GM19372 (cell line): Measurements from ENCODE around the gene DOCK10.
A peak's percentile ranks its signal among the peaks of the same experiment; 100 is the strongest.

ENCODE experiments used
- ATAC-seq: cut with Tn5 transposase; IDR thresholded peaks from one replicate; pipeline ENCODE4 v1.9.1; 2021; ENCODE audit warnings: mild to moderate bottlenecking, low read depth, moderate library complexity; ENCODE audit not compliant: unreplicated experiment

DOCK10 gene

DNA sequence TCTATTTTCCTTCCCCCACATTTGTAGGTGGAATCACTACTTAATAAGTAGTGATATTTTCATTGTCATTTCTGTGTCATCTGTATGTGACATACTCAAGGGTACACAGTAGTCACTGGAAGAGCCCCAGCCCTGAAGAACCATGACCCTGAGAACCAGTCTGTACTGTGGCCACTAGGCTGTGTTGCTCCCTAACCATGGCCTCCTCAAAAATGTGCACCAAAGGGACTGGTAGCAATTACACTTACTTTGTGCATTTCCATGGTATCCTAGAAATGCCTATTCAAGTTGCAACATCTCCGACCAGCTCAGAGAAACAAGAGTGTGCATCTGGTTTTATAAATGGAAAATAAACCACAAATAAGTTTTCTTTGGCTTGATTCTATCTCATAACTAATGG, 155.1 kb downstream of the DOCK10 start:
- ATAC-seq = peak; percentile 45

DNA sequence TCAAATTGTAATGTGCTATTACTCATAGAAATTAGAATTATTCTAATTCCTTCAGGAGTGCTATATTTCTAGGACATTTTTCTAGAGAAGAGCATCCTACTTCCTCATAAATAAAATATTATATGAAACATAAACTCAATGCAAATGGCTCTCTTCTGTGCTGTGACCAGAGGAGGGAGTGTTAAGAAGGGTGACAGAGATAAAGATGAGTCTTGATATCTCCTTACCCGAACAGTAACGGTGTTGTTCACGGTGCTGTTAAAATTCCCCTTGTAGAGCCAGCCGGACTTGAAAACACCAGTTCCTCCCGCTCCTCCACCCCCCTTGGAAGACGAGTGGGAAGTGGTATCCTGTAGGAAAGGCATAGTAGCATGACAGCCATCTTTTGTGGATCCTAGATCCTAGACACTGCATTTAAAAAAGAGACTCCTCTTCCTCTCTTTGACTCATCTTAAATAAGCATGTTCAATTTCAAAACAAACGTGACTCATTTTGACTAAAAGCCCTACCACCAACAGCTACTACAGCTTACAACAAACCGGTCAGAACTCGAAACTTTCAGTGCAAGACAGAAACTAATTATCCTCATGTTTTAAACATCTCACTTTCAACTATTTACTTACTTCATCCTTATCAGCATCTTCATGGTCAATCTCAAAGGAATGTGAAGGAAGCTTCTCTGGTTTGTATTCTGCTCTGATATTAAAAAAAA, 156.3 kb downstream of the DOCK10 start:
- peak; percentile 64 for ATAC-seq

DNA sequence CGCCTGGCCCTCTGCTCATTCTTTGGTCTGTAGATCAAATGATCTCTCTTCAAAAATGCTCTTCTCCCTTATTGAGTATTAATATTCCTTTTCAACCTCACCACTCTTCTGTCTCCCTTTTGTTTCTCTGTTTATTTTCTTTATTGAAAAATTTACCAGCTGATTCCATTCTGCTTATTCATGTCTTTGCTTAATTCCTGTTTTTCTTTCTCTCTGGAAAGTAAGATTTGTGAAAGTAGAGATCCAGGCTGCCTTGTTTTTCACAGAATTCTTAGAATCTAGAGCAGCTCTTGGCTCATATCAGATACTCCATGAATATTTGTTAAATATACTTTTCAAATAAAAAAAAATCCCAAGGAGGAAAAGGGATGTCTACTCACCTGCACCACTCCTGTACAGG, 157.0 kb downstream of the DOCK10 start:
- ATAC-seq = no peak

DNA sequence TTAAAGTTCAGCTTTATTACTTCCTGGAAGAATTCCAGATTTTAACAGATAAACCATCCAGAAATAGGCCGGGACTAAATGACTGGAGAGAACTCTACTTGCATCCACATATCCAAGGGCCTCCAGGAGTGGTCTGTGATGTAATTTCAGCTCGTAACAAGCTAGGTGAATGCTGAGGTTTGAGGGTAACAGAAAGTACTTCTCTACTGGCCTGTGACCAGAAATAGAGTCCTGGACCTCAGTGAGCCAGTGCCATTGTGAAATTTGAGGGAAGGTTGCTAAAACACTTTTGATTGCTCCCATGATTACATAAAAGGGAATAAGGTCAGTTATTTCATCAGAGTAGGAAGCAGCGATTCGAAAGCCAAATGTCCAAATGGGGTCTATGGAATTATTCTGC, 158.1 kb downstream of the DOCK10 start:
- no peak for ATAC-seq

DNA sequence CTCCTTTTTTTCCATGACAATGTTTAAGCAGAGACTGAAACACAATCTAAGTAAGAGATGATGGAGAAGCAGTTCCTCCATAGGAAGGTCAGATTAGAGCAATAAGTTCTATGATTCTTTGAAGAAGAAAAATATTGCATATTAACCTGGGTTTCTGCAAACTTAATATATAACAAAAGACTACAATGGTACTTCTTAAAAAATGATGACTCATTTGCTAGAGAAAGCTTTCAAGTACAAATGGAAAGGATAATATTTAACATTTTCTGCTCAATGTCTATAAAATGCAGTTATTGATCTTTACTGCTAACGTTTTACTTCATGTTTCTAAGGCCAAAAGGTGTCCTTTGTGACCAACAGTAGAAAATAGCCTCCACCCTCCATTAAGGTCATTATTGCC, 158.6 kb downstream of the DOCK10 start:
- no peak for ATAC-seq

DNA sequence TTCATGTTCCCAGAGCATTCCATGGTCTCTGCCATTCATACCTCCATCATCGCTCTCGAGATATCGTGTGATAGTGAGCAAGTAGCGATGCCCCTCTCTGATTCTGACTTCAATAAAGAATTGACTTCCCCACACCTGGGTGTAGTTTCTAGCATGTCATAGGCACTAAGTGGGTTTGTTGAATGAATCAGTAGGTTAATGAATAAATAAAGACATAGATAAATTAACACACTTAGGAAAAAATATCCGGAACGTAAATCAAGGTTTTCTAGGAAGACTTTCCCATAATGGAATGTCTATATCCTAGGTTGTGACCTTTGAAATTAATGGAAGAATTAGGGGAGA, 159.1 kb downstream of the DOCK10 start:
- no peak for ATAC-seq

DNA sequence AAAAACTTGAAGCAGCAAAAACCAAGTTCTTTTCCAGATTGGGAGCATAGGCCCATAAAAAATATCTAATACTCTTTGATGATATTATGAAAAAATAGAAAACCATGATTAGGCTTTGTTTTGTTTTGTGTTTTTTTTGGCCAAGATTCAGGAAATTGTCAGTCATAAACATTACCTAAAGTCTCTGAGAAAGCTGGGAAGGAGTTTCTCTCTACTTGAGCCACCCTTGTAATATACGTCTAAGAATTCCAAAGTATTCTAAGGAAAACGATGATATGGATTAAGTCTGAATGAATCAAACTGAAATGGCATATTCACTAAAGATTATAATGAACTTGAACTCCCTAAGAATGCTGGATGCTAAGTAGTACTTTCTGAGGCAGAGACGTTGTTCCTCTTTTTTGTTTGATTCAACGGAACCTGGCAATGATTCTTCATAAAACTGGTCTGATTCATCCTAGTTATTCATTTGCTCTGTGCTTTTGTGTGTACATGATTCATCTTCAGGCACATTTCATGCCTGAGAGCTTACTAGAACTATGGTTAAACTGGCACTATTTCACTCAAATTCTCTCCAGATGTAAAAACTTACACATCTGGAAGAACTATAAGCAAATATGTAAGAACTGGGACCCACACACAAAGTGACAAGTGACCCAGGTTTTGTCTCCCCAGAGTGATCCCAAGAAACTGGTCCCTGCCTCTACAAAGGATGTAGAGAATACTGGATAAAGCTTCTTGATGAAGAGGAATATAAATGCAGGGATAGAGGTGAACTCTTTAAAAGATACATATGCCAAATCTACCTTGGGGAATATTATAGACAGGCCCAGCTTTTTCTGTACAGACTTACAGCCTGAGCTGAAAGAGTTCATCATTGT, 159.7 kb downstream of the DOCK10 start:
- no peak for ATAC-seq

DNA sequence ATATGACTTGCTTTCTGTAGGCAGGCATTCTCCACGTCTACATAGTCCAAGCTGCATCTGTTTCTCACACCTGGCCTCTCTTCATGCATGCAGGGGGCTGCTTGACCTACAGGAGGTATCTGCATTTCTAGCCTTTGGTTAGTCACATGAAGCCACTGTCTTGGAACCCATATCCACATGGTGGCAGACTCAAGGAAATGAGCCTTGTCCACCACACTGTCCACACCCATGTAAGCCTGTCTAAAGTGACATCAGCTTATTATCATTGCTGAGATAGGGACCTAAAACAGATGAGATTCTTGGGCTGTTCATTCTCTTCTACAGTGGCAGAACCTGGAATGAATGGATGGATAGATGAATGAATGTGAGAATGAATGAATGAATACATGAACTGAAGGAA, 160.4 kb downstream of the DOCK10 start:
- no peak for ATAC-seq

DNA sequence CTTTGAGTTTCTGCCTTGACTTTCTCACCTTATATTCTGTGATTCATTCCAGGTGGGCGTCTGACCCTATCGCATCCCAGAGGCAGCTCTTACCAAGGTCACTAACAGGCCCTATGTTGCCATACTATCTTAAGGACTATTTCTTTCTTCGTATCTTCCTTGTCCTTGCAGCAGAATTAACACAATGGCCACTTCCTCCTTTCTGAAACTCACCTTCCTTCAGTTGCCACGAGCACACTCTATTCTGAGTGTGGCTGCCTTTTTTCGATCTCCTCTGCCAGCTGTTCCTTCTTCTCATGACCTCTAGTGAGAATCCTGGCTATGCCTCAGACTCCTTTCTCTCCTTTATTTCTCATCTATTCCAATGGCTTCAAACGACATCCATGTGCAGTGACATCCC, 165.7 kb downstream of the DOCK10 start:
- no peak for ATAC-seq

DNA sequence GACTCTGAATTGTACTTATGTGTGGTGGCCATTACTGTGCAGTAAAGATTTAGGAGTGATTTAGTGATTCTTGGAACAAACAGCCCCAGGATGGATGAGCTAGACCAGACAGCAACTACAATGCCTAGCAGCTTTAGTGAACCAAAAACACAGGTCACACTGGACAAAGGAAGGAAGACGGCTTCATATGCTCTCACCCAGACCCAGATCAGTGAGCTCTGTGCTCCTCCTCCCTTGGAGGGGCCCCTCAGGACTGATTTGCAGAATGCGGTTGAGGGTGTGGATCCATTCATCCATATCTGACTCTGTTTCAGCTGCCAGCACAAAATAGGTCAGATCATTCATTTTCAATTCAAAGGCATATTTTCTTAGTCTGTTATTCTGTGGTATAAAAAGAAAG, 166.4 kb downstream of the DOCK10 start:
- no peak for ATAC-seq

DNA sequence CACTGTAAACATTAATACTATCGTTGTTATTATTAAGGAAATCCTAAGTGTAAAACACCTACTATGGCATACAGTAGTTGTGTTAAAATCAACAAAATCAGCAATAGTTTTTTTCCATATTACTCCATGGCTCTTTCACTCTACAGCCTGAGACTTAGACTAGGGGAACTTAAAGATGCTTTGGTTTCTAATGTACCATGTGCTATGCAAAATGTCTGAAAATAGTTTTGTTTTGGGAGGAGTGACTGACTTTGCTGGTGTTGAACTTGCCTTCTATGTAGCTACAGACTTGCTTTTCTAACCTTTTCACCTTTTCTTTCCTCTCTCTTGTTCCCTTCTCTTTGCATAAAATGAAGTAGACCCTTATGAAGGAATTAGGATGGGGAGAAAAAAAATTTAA, 167.1 kb downstream of the DOCK10 start:
- no peak for ATAC-seq

DNA sequence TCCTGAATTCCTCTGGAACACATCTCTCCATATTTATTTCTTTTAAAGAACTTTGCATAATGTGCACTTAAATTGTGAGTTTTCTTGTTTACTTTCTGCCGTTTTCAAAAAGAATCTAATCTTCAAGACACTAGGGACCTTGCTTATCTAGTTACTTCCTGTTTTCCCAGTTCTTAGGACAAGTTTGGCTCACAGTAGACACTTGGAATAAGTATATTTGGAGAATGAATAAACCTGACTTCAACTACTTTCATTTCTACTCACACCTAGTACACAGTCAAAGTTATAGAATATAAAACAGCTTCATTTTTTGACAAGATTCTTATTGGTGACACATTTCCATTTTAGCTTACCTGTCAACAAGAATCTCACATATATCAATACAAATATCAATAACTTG, 170.5 kb downstream of the DOCK10 start:
- no peak for ATAC-seq

DNA sequence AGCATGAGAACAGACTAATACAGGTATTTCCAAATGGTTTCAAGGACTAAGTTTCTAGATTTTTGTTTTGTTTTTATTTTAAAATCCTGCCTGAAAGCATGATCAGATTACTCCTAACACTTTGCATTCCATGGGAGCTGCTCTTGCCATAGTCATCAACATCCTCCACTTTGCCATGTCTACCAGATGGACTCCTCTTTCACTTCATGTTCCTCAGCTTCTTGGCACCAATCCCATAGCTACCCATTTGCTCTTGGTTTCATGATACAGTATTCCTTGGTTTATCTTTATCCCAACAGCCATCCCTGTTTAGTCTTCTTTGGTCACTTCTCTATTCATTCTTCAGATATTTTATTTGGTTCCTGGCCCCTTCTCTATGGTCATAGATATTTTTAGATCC, 171.9 kb downstream of the DOCK10 start:
- ATAC-seq = no peak

DNA sequence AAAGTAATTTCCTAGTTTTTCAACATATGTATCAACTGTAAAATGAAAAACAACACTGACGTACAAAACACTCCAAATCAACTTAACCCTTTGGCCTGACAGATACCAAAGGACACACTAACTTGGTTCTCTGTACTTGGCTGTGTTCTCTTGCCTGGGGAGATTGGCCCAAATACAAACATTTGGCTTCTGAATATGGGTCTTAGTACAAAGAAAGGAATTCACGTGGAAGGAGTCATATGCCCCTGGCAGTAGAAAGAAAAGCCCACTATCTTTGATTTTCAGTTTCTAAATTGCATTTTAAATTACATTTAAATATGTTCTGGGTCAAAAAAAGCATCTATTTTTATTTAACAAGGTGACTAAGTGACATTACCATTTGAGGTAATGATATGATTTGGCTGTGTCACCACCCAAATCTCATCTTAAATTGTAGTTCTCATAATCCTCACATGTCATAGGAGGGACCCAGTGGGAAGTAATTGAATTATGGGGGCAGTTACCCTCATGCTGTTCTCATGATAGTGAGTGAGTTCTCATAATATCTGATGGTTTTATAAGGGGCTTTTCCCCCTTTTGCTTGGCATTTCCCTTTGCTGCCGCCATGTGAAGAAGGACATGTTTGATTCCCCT, 172.6 kb downstream of the DOCK10 start:
- no peak for ATAC-seq

DNA sequence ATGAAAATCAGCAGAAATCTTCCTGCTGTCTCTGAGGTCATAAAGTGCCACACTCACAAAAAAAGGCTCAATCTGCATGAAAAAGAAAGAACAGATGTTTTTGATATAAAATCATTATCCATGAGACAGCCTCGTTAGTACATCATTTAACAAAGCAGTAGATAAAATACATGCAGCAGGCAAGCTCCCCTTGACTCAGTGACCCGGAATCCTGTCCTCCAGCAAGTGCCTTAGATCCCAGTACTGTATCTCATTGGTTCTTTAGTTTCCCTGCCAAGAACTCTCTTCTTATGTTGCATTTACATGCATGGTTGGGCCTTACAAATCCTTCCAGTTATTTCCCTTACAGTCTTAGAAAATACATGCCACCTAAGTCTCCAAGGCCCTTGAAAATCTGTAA, 177.3 kb downstream of the DOCK10 start:
- no peak for ATAC-seq

DNA sequence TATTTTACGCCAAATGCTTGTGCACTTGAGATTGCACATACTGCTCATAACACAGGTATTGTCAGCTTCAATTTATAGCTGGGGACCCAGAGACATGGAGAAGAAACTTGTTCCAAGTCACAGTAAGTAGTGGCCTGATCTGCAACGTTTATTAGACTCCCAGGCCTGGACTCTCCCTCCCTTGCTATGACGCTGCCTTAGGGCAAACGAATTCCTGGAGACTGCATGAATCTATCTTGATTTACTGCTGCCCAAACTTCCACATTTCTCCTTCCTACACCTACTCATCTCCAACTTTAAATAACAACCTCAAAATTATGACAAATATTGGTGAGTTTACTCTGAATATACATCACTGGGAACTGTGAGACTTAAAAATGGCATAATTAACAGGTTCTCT, 181.0 kb downstream of the DOCK10 start:
- no peak for ATAC-seq

DNA sequence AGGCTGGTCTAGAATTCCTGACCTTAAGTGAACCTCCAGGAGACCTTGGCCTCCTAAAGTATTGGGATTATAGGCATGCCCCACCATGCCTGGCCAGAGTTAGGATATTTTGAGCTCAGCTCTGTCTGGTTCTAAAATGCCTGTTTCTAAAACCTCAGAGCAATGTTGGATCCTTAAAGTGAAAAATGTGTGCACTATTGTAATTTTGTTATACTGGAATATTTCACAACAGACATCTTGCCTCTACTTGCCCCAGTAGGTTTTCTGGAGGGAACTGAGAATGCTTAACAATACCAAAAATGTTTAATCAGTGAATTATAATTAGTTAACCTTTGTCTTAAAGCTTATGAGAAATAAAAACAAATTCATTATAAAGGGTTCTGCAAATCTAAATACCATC, 181.5 kb downstream of the DOCK10 start:
- no peak for ATAC-seq

DNA sequence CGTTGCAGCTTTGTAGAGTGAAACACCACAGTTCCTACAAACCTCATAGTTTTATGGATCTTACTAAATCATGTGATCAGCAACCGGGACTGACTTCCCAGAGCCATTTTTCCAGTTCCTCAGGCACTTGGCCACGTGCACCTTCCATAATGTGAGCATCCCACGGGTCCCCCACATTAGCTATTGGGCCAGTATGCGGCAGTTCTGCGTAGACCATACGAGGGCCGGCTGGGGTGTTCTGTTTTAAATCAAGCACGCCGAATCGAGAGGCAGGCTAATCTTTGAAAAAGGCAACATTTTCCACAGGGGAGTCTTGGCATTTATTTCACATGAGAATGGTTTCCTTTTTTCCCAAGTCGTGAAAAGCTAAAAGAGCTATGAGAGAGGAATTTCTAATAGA, 190.5 kb downstream of the DOCK10 start:
- no peak for ATAC-seq

DNA sequence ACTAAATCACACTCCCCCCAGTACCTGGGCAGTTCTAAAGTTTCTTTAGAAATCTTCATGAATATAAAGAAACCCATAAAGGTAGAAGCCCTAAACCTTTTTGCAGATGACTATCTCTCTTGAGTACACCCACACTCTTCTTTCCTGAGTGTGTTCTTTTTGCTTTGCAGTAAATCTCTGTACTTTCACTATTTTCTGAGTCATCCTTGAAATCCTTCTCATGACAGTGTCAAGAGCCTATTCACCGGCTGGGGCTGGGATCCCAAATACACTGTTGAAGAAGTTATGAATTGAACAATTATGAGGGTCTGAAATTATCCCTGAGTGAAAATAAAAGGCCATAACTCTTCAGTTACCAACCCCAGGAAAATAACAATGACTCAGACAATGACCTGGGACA, 192.2 kb downstream of the DOCK10 start:
- ATAC-seq = no peak

DNA sequence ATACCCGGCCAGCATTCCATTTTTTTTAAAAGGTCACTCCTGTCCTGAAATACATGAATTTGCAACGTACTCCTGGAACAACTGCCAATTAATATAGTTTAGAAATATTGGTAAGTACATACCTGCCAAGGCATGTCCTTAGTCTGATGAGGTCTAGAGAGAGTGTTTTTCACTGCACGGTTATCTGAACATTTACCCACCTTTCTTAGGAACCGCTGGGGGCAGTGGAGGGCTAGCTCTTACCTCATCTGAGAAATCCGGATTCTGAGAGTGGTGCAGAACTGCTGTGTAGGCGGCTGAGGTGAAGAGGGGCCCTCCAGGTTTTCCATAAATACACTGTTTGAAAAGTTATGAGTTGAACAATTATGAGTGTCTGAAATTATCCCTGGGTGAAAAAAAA, 193.0 kb downstream of the DOCK10 start:
- ATAC-seq = peak; percentile 74

DNA sequence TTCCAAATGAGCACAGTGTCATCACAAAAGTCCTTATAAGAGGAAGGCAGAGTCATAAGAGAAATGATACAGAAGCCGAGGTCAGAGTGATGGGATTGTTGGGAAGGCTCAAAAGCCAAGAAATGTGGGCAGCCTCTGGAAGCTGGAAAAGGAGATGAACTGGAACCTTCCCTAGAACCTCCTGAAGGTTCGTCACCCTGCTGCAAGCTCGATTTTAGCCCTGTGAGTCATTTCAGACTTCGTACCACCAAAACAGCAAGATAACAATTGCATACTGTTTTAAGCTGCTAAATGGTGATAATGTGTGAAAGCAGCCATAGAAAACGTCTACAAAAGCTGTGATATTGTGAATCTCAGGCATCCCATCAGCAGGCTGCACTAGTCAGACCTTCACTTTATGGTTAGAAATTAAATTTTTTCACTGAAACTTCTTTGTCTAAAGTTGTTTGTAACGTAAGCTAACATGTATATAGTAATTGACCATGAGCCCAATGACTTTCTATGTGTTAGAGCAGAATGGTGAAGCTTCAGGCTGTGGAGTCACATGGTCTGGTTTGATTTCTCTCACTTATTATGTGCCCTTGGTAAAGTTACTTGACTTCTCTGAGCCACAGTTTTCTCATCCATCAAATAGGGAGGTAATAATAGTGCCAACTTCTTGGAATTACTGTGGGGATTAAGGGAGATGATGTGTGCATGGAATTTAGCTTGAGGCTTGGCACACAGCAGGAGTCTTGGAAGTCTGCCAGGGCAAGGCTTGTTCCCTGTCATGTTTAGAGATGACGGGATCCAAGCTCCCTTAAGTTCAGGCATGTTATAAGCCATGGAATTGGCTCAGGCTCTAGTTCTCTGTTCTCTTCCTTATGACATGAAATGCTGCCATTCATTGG, 194.1 kb downstream of the DOCK10 start:
- no peak for ATAC-seq
